GM23338 (cell line): Measurements from ENCODE around the gene EPHB6. TPM values are rescaled to one million over a fixed set of nuclear protein-coding genes. Genes with fewer than 3 reads are reported as not detected.

Source experiments
- ATAC-seq: fragments of 200-7000 bp; cut with Tn5 transposase; 3 replicates; pipeline ENCODE4 v1.9.1; 2020
- DNase-seq: peaks from one replicate; pipeline ENCODE4 v3.0.0-alpha.2; 2015; ENCODE audit warnings: low spot score
- H2AFZ ChIP-seq: fragments of 200-600 bp; sonication (generic); 2 replicates; pipeline ENCODE4 v1.8.0; 2016; ENCODE audit warnings: antibody characterized with exemption, mild to moderate bottlenecking, moderate library complexity
- H3F3A ChIP-seq: fragments of 200-600 bp; sonication (generic); replicated peaks from 2 replicates; pipeline ENCODE4 v1.8.0; 2017; ENCODE audit warnings: antibody characterized with exemption, mixed run types, low read depth
- H3K27ac ChIP-seq: fragments of 200-600 bp; sonication (generic); 2 replicates; pipeline ENCODE4 v1.6.1; 2016; ENCODE audit warnings: low read depth
- H3K27me3 ChIP-seq: fragments of 200-600 bp; sonication (generic); 2 replicates; pipeline ENCODE4 v1.8.0; 2016; ENCODE audit warnings: mild to moderate bottlenecking, mixed run types, moderate library complexity; ENCODE audit not compliant: insufficient read depth
- H3K36me3 ChIP-seq: fragments of 200-600 bp; sonication (generic); 2 replicates; pipeline ENCODE4 v1.8.0; 2016; ENCODE audit warnings: mild to moderate bottlenecking; ENCODE audit not compliant: insufficient read depth
- H3K4me1 ChIP-seq: fragments of 200-600 bp; sonication (generic); 2 replicates; pipeline ENCODE4 v1.8.0; 2016; ENCODE audit warnings: mild to moderate bottlenecking, moderate library complexity; ENCODE audit not compliant: insufficient read depth
- H3K4me2 ChIP-seq: fragments of 200-600 bp; sonication (generic); 2 replicates; pipeline ENCODE4 v1.7.1; 2017; ENCODE audit warnings: mixed run types
- H3K4me3 ChIP-seq: fragments of 200-600 bp; sonication (generic); 2 replicates; pipeline ENCODE4 v1.6.1; 2016; ENCODE audit warnings: mixed run types
- H3K79me2 ChIP-seq: fragments of 200-600 bp; sonication (generic); replicated peaks from 2 replicates; pipeline ENCODE4 v1.8.0; 2017; ENCODE audit warnings: mild to moderate bottlenecking; ENCODE audit not compliant: insufficient read depth
- H3K9me2 ChIP-seq: fragments of 200-600 bp; sonication (generic); 2 replicates; pipeline ENCODE4 v1.8.0; 2017; ENCODE audit not compliant: insufficient read depth
- H4K20me1 ChIP-seq: fragments of 200-600 bp; sonication (generic); replicated peaks from 2 replicates; pipeline ENCODE4 v1.8.0; 2017; ENCODE audit warnings: mild to moderate bottlenecking; ENCODE audit not compliant: insufficient read depth
- H3K27ac Mint-ChIP-seq: 2 replicates; pipeline ENCODE4 v1.8.0; 2020; ENCODE audit warnings: inconsistent platforms, mild to moderate bottlenecking, moderate library complexity, mixed read lengths
- H3K27me3 Mint-ChIP-seq: 3 replicates; pipeline ENCODE4 v1.8.0; 2022; ENCODE audit warnings: low read depth, mild to moderate bottlenecking, moderate library complexity, mixed read lengths, inconsistent platforms; ENCODE audit not compliant: insufficient read depth, poor library complexity
- H3K36me3 Mint-ChIP-seq: 3 replicates; pipeline ENCODE4 v1.8.0; 2021; ENCODE audit warnings: low read depth, mild to moderate bottlenecking, inconsistent platforms, moderate library complexity, mixed read lengths
- H3K4me1 Mint-ChIP-seq: 3 replicates; pipeline ENCODE4 v1.8.0; 2020; ENCODE audit warnings: mild to moderate bottlenecking, inconsistent platforms, mixed read lengths
- H3K4me3 Mint-ChIP-seq: 3 replicates; pipeline ENCODE4 v1.8.0; 2021; ENCODE audit warnings: moderate library complexity, mild to moderate bottlenecking, inconsistent platforms, mixed read lengths
- H3K9me3 Mint-ChIP-seq: 3 replicates; pipeline ENCODE4 v1.8.0; 2020; ENCODE audit warnings: moderate library complexity, mild to moderate bottlenecking, inconsistent platforms, mixed read lengths
- EZH2 ChIP-seq: fragments of 200-600 bp; sonication (generic); IDR thresholded peaks from one replicate; pipeline ENCODE4 v1.8.0; 2017; ENCODE audit warnings: antibody characterized with exemption, mild to moderate bottlenecking, low read depth; ENCODE audit not compliant: unreplicated experiment
- JUNB ChIP-seq: IDR thresholded peaks from one replicate; pipeline ENCODE4 v1.6.1; 2016; ENCODE audit warnings: antibody characterized with exemption; ENCODE audit not compliant: unreplicated experiment
- NANOG ChIP-seq: IDR thresholded peaks from 2 replicates; pipeline ENCODE4 v1.6.1; 2016; ENCODE audit warnings: antibody characterized with exemption, borderline replicate concordance
- REST ChIP-seq: IDR thresholded peaks from one replicate; pipeline ENCODE4 v1.6.1; 2018; ENCODE audit warnings: antibody characterized with exemption; ENCODE audit not compliant: unreplicated experiment
- ZNF331 ChIP-seq: fragments of 250-450 bp; sonication (Bioruptor Pico); IDR thresholded peaks from 2 replicates; pipeline ENCODE4 v1.5.0; 2020; ENCODE audit warnings: low read depth, mild to moderate bottlenecking, moderate library complexity
- polyA plus RNA-seq: library from polyadenylated mRNA; unstranded; fragments of >200 nt; fragmentation: Nextera tagmentation; extraction: Ambion mirVana; gene quantifications from 2 replicates; pipeline ENCODE4 v1.2.1, GENCODE V29; 2016
- total RNA-seq: library from RNA; depleted of rRNA; stranded (reverse); fragments of >200 nt; shearing (Covaris generic); gene quantifications from 2 replicates; pipeline ENCODE4 v1.2.3, GENCODE V29; 2014
- TF ChIP-seq, protein P1 (sequence below): fragments of 250-450 bp; sonication (Bioruptor Pico); IDR thresholded peaks from 2 replicates; pipeline ENCODE4 v1.5.0; 2020; ENCODE audit warnings: mild to moderate bottlenecking, moderate library complexity

EPHB6 gene
- total and polyA plus RNA-seq, 2 experiments from 2014 or later = 20.8 to 27.5 TPM

GRCh38 chr7:142833174-142834048 lies 21.5 kb upstream of the EPHB6 start (continued):
- TF ChIP-seq, protein P1, sequence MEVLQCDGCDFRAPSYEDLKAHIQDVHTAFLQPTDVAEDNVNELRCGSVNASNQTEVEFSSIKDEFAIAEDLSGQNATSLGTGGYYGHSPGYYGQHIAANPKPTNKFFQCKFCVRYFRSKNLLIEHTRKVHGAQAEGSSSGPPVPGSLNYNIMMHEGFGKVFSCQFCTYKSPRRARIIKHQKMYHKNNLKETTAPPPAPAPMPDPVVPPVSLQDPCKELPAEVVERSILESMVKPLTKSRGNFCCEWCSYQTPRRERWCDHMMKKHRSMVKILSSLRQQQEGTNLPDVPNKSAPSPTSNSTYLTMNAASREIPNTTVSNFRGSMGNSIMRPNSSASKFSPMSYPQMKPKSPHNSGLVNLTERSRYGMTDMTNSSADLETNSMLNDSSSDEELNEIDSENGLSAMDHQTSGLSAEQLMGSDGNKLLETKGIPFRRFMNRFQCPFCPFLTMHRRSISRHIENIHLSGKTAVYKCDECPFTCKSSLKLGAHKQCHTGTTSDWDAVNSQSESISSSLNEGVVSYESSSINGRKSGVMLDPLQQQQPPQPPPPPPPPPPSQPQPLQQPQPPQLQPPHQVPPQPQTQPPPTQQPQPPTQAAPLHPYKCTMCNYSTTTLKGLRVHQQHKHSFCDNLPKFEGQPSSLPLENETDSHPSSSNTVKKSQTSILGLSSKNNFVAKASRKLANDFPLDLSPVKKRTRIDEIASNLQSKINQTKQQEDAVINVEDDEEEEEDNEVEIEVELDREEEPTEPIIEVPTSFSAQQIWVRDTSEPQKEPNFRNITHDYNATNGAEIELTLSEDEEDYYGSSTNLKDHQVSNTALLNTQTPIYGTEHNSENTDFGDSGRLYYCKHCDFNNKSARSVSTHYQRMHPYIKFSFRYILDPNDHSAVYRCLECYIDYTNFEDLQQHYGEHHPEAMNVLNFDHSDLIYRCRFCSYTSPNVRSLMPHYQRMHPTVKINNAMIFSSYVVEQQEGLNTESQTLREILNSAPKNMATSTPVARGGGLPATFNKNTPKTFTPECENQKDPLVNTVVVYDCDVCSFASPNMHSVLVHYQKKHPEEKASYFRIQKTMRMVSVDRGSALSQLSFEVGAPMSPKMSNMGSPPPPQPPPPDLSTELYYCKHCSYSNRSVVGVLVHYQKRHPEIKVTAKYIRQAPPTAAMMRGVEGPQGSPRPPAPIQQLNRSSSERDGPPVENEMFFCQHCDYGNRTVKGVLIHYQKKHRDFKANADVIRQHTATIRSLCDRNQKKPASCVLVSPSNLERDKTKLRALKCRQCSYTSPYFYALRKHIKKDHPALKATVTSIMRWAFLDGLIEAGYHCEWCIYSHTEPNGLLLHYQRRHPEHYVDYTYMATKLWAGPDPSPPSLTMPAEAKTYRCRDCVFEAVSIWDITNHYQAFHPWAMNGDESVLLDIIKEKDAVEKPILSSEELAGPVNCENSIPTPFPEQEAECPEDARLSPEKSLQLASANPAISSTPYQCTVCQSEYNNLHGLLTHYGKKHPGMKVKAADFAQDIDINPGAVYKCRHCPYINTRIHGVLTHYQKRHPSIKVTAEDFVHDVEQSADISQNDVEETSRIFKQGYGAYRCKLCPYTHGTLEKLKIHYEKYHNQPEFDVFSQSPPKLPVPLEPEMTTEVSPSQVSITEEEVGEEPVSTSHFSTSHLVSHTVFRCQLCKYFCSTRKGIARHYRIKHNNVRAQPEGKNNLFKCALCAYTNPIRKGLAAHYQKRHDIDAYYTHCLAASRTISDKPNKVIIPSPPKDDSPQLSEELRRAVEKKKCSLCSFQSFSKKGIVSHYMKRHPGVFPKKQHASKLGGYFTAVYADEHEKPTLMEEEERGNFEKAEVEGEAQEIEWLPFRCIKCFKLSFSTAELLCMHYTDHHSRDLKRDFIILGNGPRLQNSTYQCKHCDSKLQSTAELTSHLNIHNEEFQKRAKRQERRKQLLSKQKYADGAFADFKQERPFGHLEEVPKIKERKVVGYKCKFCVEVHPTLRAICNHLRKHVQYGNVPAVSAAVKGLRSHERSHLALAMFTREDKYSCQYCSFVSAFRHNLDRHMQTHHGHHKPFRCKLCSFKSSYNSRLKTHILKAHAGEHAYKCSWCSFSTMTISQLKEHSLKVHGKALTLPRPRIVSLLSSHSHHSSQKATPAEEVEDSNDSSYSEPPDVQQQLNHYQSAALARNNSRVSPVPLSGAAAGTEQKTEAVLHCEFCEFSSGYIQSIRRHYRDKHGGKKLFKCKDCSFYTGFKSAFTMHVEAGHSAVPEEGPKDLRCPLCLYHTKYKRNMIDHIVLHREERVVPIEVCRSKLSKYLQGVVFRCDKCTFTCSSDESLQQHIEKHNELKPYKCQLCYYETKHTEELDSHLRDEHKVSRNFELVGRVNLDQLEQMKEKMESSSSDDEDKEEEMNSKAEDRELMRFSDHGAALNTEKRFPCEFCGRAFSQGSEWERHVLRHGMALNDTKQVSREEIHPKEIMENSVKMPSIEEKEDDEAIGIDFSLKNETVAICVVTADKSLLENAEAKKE (CRISPR knock-in tag) = no peak
- TF ChIP-seq NANOG (no peak), JUNB (no peak)

GRCh38 chr7:142835487-142835886 lies 19.4 kb upstream of the EPHB6 start:
- Mint-ChIP-seq H3K36me3 (no peaks in the 10 kb centered on the region), H3K27me3 (no peaks in the 10 kb centered on the region), H3K4me3 (no peak overlapping the region), H3K27ac (no peak overlapping the region), H3K4me1 (no peaks in the 10 kb centered on the region; the same call in 2 of the 3 replicates), H3K9me3 (no peaks in the 10 kb centered on the region)
- Histone ChIP-seq H3K4me2 (no peak overlapping the region), H3K27ac (no peak overlapping the region), H2AFZ (no peak overlapping the region), H3K4me1 (no peaks in the 10 kb centered on the region), H4K20me1 (no peaks in the 10 kb centered on the region), H3K36me3 (no peaks in the 10 kb centered on the region), H3K79me2 (no peaks in the 10 kb centered on the region), H3K4me3 (no peak overlapping the region), H3K27me3 (no peaks in the 10 kb centered on the region), H3K9me2 (peaks cover 4% of the 10 kb centered on the region; the same call in 1 of the 2 replicates), H3F3A (no peaks in the 10 kb centered on the region)
- ATAC-seq (no peak), DNase-seq (peak; percentile 36)
- TF ChIP-seq ZNF331 (CRISPR knock-in tag) (no peak), REST (no peak), EZH2 (no peak)
